CD14-positive monocyte (primary cell): ENCODE data around the gene HNMT. TPM values are rescaled to one million over a fixed set of nuclear protein-coding genes. Genes with fewer than 3 reads are reported as not detected.
A peak's percentile ranks its signal among the peaks of the same experiment; 100 is the strongest.
"Not testable (repeated sequence)": the region's sequence is repeated elsewhere in the genome, so short reads cannot be mapped to it uniquely, and the experiment has no call there.

ENCODE experiments used
- DNase-seq, 3 donors: peaks; one replicate each; pipeline ENCODE4 v3.0.0-alpha.2; 2011 to 2022
- H2AFZ ChIP-seq: 2 replicates; pipeline ENCODE4 v1.6.0; 2012; ENCODE audit warnings: mild to moderate bottlenecking, low read depth, low read length, inconsistent platforms; ENCODE audit not compliant: insufficient read depth, poor library complexity, severe bottlenecking
- H3K27ac ChIP-seq, 2 donors: 1 replicate in 1 of 2; 2 replicates in 1 of 2; pipeline ENCODE4 v1.5.1; 2012 to 2013; ENCODE audit warnings: low read length in 2 of 2, control low read depth in 1 of 2, inconsistent platforms in 1 of 2, low read depth in 1 of 2, mild to moderate bottlenecking in 1 of 2
- H3K27me3 ChIP-seq, 2 donors: one replicate each; pipeline versions ENCODE4 v1.6.0 to v1.6.1; 2011 to 2013; ENCODE audit warnings: low read length in 2 of 2; ENCODE audit not compliant: control insufficient read depth in 2 of 2, insufficient read depth in 2 of 2
- H3K36me3 ChIP-seq, 2 donors: replicated peaks in 1 of 2; 1 replicate in 1 of 2; 2 replicates in 1 of 2; pipeline versions ENCODE4 v1.5.1 to v1.6.1; 2012 to 2013; ENCODE audit warnings: low read length in 2 of 2, control low read depth in 1 of 2, inconsistent platforms in 1 of 2, mild to moderate bottlenecking in 1 of 2; ENCODE audit not compliant: insufficient read depth in 2 of 2, control insufficient read depth in 1 of 2
- H3K4me1 ChIP-seq, 2 donors: 1 replicate in 1 of 2; 2 replicates in 1 of 2; pipeline versions ENCODE4 v1.5.1 to v1.6.1; 2012 to 2013; ENCODE audit warnings: low read length in 2 of 2, control low read depth in 1 of 2, inconsistent platforms in 1 of 2, mild to moderate bottlenecking in 1 of 2, moderate library complexity in 1 of 2; ENCODE audit not compliant: insufficient read depth in 2 of 2, control insufficient read depth in 1 of 2
- H3K4me2 ChIP-seq: replicated peaks from 2 replicates; pipeline ENCODE3; 2012; ENCODE audit warnings: low read length, moderate library complexity, mild to moderate bottlenecking; ENCODE audit not compliant: poor library complexity, severe bottlenecking; ENCODE audit errors: extremely low read depth
- H3K4me3 ChIP-seq, 3 experiments: fragments of 200-600 bp in 1 of 3; sonication (generic) in 1 of 3; replicated peaks in 1 of 3; 1 replicate in 2 of 3; 2 replicates in 1 of 3; pipeline ENCODE4 v1.5.1; 2011 to 2013; ENCODE audit warnings: low read length in 3 of 3, mild to moderate bottlenecking in 3 of 3, control low read depth in 2 of 3, low read depth in 2 of 3, inconsistent platforms in 1 of 3, moderate library complexity in 1 of 3
- H3K79me2 ChIP-seq: 2 replicates; pipeline ENCODE4 v1.6.0; 2012; ENCODE audit warnings: mild to moderate bottlenecking, control low read depth, inconsistent platforms, low read length, moderate library complexity; ENCODE audit not compliant: insufficient read depth
- H3K9ac ChIP-seq: 2 replicates; pipeline ENCODE4 v1.6.0; 2017; ENCODE audit warnings: low read length, mild to moderate bottlenecking; ENCODE audit not compliant: insufficient read depth, poor library complexity, severe bottlenecking
- H3K9me3 ChIP-seq, 2 donors: replicated peaks in 1 of 2; 1 replicate in 1 of 2; 2 replicates in 1 of 2; pipeline versions ENCODE4 v1.5.1 to v1.6.1; 2012 to 2013; ENCODE audit warnings: low read length in 2 of 2, control low read depth in 1 of 2; ENCODE audit not compliant: control insufficient read depth in 1 of 2, insufficient read depth in 1 of 2
- H4K20me1 ChIP-seq: 2 replicates; pipeline ENCODE4 v1.6.0; 2012; ENCODE audit warnings: mild to moderate bottlenecking, low read length, control low read depth, moderate library complexity; ENCODE audit not compliant: insufficient read depth
- H3K27ac Mint-ChIP-seq, 7 donors: one replicate each; pipeline ENCODE4 v1.8.0; 2020; ENCODE audit warnings: mild to moderate bottlenecking in 7 of 7, mixed read lengths in 7 of 7, moderate library complexity in 6 of 7, inconsistent platforms in 2 of 7
- H3K27me3 Mint-ChIP-seq, 3 donors: one replicate each; pipeline ENCODE4 v1.8.0; 2021 to 2022; ENCODE audit warnings: low read depth in 3 of 3, mild to moderate bottlenecking in 3 of 3, mixed read lengths in 3 of 3, moderate library complexity in 3 of 3, inconsistent platforms in 1 of 3
- H3K36me3 Mint-ChIP-seq, 2 donors: one replicate each; pipeline ENCODE4 v1.8.0; 2020; ENCODE audit warnings: mixed read lengths in 2 of 2, inconsistent platforms in 1 of 2, mild to moderate bottlenecking in 1 of 2
- H3K4me1 Mint-ChIP-seq: one replicate; pipeline ENCODE4 v1.8.0; 2020; ENCODE audit warnings: mild to moderate bottlenecking, mixed read lengths
- H3K4me3 Mint-ChIP-seq, 2 donors: one replicate each; pipeline ENCODE4 v1.8.0; 2020; ENCODE audit warnings: mild to moderate bottlenecking in 2 of 2, mixed read lengths in 2 of 2, moderate library complexity in 1 of 2
- H3K9me3 Mint-ChIP-seq, 7 donors: one replicate each; pipeline ENCODE4 v1.8.0; 2020 to 2022; ENCODE audit warnings: mixed read lengths in 7 of 7, mild to moderate bottlenecking in 6 of 7, moderate library complexity in 6 of 7, inconsistent platforms in 2 of 7
- CTCF ChIP-seq: fragments of 200-600 bp; IDR thresholded peaks from one replicate; pipeline ENCODE4 v1.8.0; 2022; ENCODE audit warnings: antibody characterized with exemption, mild to moderate bottlenecking
- WGBS: methylation state at CpG from one replicate; pipeline ENCODE4 v1.1.5; 2013; ENCODE audit warnings: missing lambda C conversion rate; ENCODE audit not compliant: insufficient coverage; 5-methylcytosine and 5-hydroxymethylcytosine counted together
- intact Hi-C, 2 donors: fragments of 100-400 bp; cut with micrococcal nuclease; formaldehyde crosslinking; loops; one replicate each; pipeline versions ENCODE4 v1.15.0 to v1.15.1; 2023
- polyA plus RNA-seq, 3 donors: library from polyadenylated mRNA; depleted of rRNA in 1 of 3; unstranded in 2 of 3; stranded (reverse) in 1 of 3; fragments of 300-500 nt in 2 of 3; fragments of >200 nt in 1 of 3; fragmentation: Illumina TruSeq in 2 of 3; gene quantifications; 1 replicate in 2 of 3; 2 replicates in 1 of 3; pipeline ENCODE4 v1.2.3, GENCODE V29; 2012 to 2021

HNMT gene
- polyA plus RNA-seq, 3 donors = 83.0 to 118 (median 109) TPM

DNA sequence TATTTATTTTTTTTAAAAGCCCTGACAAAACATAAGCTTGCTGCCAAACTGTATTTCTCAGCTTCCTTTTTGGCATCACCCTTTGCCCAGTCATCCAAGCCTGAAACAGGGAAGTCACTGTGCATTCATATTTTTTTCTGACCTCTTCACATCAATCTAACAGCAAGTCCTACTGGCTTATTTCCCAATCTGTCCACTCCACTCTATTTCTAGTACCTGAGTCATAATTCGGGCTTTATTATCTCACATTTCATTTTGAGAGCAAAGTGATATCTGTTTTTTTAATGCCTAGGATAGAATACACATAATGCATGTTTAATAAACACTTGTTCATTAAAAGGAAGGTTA is 5.1 kb downstream of the HNMT start:
- Histone ChIP-seq H2AFZ (no peak overlapping the region), H3K9me3 (no peaks in the 10 kb centered on the region), H3K36me3 (peaks cover 29 to 35% of the 10 kb centered on the region in 2 donors), H3K4me2 (peak overlapping the region; percentile 90), H3K4me1 (peaks cover 42 to 56% of the 10 kb centered on the region in 2 donors), H3K4me3 (peak overlapping the region; percentile 7 to 94 (median 26)), H3K79me2 (peaks cover 87% of the 10 kb centered on the region), H3K27ac (peak overlapping the region; percentile 64 to 94), H3K27me3 (no peaks in the 10 kb centered on the region), H3K9ac (peak overlapping the region; percentile 58), H4K20me1 (peaks cover 17% of the 10 kb centered on the region)
- Mint-ChIP-seq H3K4me3 (peak overlapping the region; percentile 35 to 77), H3K36me3 (peaks cover 43 to 46% of the 10 kb centered on the region in 2 donors), H3K27me3 (peaks cover 0 to 4% (median 2%) of the 10 kb centered on the region in 3 donors), H3K27ac (peak overlapping the region; percentile 94 to 99 (median 97)), H3K4me1 (peaks cover 52% of the 10 kb centered on the region), H3K9me3 (peaks cover 0 to 3% (median 0%) of the 10 kb centered on the region in 7 donors)
- WGBS = no CpG with 5 or more reads among the region's 1 CpG
- DNase-seq = peak; percentile 87 to 94 (median 92)
- intact Hi-C loops = loop anchor here (5.0 to 10.0 kb wide), 3 partner anchors 58 to 535 kb away; partner anchors contain the start of gene SPOPL (in 2 of the 2)
- TF ChIP-seq CTCF = no peak

- Mint-ChIP-seq H3K9me3 (peaks cover 0 to 3% (median 0%) of the 10 kb centered on the region in 7 donors), H3K27me3 (peaks cover 0 to 4% (median 2%) of the 10 kb centered on the region in 3 donors), H3K27ac (peak overlapping the region; percentile 94 to 99 (median 97)), H3K4me3 (no peak overlapping the region), H3K4me1 (peaks cover 48% of the 10 kb centered on the region), H3K36me3 (peaks cover 47 to 51% of the 10 kb centered on the region in 2 donors)
- H3K9ac ChIP-seq = no peak overlapping the region
- intact Hi-C loops = loop anchor here (5.0 to 10.0 kb wide), 3 partner anchors 57 to 535 kb away; partner anchors contain the start of gene SPOPL (in 2 of the 2)
- no peak for DNase-seq
- peaks cover 42 to 51% of the 10 kb centered on the region in 2 donors for H3K4me1 ChIP-seq
- H3K27ac ChIP-seq = peak overlapping the region in 1 of 2 donors; percentile 94
- H3K9me3 ChIP-seq = no peaks in the 10 kb centered on the region
- peaks cover 87% of the 10 kb centered on the region for H3K79me2 ChIP-seq
- peaks cover 34 to 40% of the 10 kb centered on the region in 2 donors for H3K36me3 ChIP-seq
- H3K4me3 ChIP-seq = peak overlapping the region in 1 of 3 experiments; percentile 94
- H4K20me1 ChIP-seq = peaks cover 22% of the 10 kb centered on the region
- H2AFZ ChIP-seq = no peak overlapping the region
- no peaks in the 10 kb centered on the region for H3K27me3 ChIP-seq
- TF ChIP-seq CTCF = no peak
- peak overlapping the region; percentile 90 for H3K4me2 ChIP-seq
- WGBS = no CpG with 5 or more reads among the region's 1 CpG
These were observed 5.6 kb downstream of the HNMT start for GRCh38 chr2:137969876-137970275.

DNA sequence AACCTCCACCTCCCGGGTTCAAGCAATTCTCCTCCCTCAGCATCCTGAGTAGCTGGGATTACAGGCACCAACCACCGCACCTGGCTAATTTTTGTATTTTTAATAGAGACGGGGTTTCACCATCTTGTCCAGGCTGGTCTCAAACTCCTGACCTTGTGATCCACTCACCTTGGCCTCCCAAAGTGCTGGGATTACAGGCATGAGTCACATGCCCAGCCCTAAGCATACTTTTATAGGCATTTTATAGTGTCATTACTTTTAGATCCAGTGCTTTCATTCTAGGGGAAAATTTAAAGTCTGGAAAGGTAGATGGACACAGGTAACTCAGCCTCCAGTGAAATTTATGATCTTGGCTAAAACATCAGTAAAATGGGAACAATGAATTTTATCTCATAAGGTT is 7.0 kb downstream of the HNMT start:
- H3K4me3 Mint-ChIP-seq, H3K4me2 ChIP-seq, H3K4me3 ChIP-seq, H3K9ac ChIP-seq, H2AFZ ChIP-seq, H3K9me3 ChIP-seq, intact Hi-C loops, DNase-seq, H3K27me3 Mint-ChIP-seq, H3K27ac ChIP-seq, H3K9me3 Mint-ChIP-seq, H3K27me3 ChIP-seq: not testable (repeated sequence)
- Histone ChIP-seq H3K79me2 (peaks cover 83% of the 10 kb centered on the region), H3K36me3 (peaks cover 43 to 49% of the 10 kb centered on the region in 2 donors), H4K20me1 (peaks cover 35% of the 10 kb centered on the region), H3K4me1 (peaks cover 32 to 43% of the 10 kb centered on the region in 2 donors)
- Mint-ChIP-seq H3K36me3 (peaks cover 55 to 60% of the 10 kb centered on the region in 2 donors), H3K4me1 (peaks cover 41% of the 10 kb centered on the region), H3K27ac (peak overlapping the region in 2 of 7 donors; percentile 11 to 30)
- WGBS = no CpG with 5 or more reads among the region's 3 CpGs
